Psoas muscle (tissue), 8 donors: ENCODE data around the gene GAS2. TPM values are rescaled to one million over a fixed set of nuclear protein-coding genes. Genes with fewer than 3 reads are reported as not detected.

Experiments
- ATAC-seq, 4 donors: fragments of 200-7000 bp; cut with Tn5 transposase; one replicate each; pipeline ENCODE4 v1.9.1; 2020; ENCODE audit warnings: moderate library complexity in 3 of 4, mild to moderate bottlenecking in 2 of 4
- DNase-seq, 2 donors: peaks; one replicate each; pipeline ENCODE4 v3.0.0-alpha.2; 2020
- H3K27ac ChIP-seq: fragments of 200-600 bp; one replicate; pipeline ENCODE4 v1.8.0; 2022
- H3K27me3 ChIP-seq, 3 donors: fragments of 200-600 bp in 1 of 3; one replicate each; pipeline versions ENCODE4 v1.6.1 to v1.8.0; 2013 to 2022; ENCODE audit warnings: low read length in 2 of 3, mild to moderate bottlenecking in 2 of 3, moderate library complexity in 1 of 3; ENCODE audit not compliant: insufficient read depth in 3 of 3
- H3K36me3 ChIP-seq, 2 donors: fragments of 200-600 bp in 1 of 2; one replicate each; pipeline versions ENCODE4 v1.6.1 to v1.8.0; 2013 to 2022; ENCODE audit warnings: low read depth in 1 of 2, mild to moderate bottlenecking in 1 of 2, moderate library complexity in 1 of 2; ENCODE audit not compliant: insufficient read depth in 1 of 2
- H3K4me1 ChIP-seq: fragments of 200-600 bp; one replicate; pipeline ENCODE4 v1.8.0; 2022
- H3K4me3 ChIP-seq: fragments of 200-600 bp; one replicate; pipeline ENCODE4 v1.8.0; 2022; ENCODE audit warnings: mild to moderate bottlenecking
- H3K9me3 ChIP-seq: fragments of 200-600 bp; one replicate; pipeline ENCODE4 v1.8.0; 2022
- CTCF ChIP-seq: fragments of 200-600 bp; IDR thresholded peaks from one replicate; pipeline ENCODE4 v1.8.0; 2022; ENCODE audit warnings: antibody characterized with exemption
- WGBS, 3 donors: extraction: QIAGEN DNeasy Blood & Tissue Kit; methylation state at CpG; one replicate each; pipeline versions ENCODE4 v1.1.6 to v1.1.7; 2013; 5-methylcytosine and 5-hydroxymethylcytosine counted together
- intact Hi-C, 2 donors: fragments of 100-400 bp; cut with DNase I; formaldehyde crosslinking; loops; one replicate each; pipeline versions ENCODE4 v1.11.0 to v1.14.2; 2022
- polyA plus RNA-seq, 3 donors: library from polyadenylated mRNA; stranded (reverse); fragments of 200-250 nt; gene quantifications; one replicate each; pipeline ENCODE4 v1.2.3, GENCODE V29; 2013
- total RNA-seq, 4 donors: library from RNA; stranded (reverse); fragmentation: NEBNext Ultra II Directional in 2 of 4; extraction: Animal tissue kit (Norgen Biotek cat#: 25700) in 2 of 4; gene quantifications; one replicate each; pipeline versions ENCODE4 v1.2.1 to v1.2.4, GENCODE V29; 2021 to 2023
- donor health status: healthy with polysubstance abuse.
- donor health status: DM: no; HTN: no; CAD: no; lungs with moderate emphysema.
- donor health status: Bipolar disorder and iron deficiency.
- donor health status: healthy.
- donor health status: DM: yes; HTN: yes; CAD: no.
- donor health status: DM: no; HTN: no; CAD: no.
- donor health status: DM: no; HTN: no; CAD: no.
- donor health status: DM: yes; HTN: yes; CAD: no.

GAS2 gene
- total and polyA plus RNA-seq, 7 donors: 0.51 to 4.6 (median 2.8) TPM

GRCh38 chr11:22851477-22851876 lies 185.1 kb downstream of the GAS2 start:
- intact Hi-C loops: no loop called here

DNA sequence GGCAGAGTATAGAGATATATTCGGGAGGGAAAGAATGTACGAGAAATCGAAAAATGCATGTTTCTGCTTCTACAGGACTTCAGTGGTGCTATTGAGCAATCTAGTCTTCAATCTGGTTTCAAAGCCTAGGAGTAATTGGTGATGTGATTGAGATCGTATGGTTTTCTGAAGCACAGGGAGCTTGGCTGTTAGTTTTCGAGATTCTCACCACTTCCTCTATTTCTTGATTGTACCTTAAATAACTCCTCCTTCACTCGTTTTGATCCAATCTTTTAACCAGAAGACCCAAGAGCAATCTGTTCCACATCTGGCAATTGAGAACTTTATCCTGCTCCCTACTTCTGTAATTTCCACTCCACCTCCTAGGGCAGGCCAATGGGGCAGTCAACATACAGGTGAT lies 193.3 kb downstream of the GAS2 start:
- WGBS, 3 donors: 86 to 93% (median 90%) methylated on average over 6 of the region's 6 CpGs
- intact Hi-C loops: no loop called here
- no peak for ATAC-seq
- Histone ChIP-seq H3K4me1 (no peaks in the 10 kb centered on the region), H3K27ac (no peak overlapping the region), H3K9me3 (peaks cover 4% of the 10 kb centered on the region), H3K27me3 (no peaks in the 10 kb centered on the region), H3K4me3 (no peak overlapping the region), H3K36me3 (no peaks in the 10 kb centered on the region)
- no peak for DNase-seq
- TF ChIP-seq CTCF: no peak

More at GRCh38 chr11:22851477-22851876, 185.1 kb downstream of the GAS2 start:
- no peak for DNase-seq
- no peak for TF ChIP-seq CTCF
- Histone ChIP-seq H3K36me3 (no peaks in the 10 kb centered on the region), H3K4me3 (no peak overlapping the region), H3K4me1 (no peaks in the 10 kb centered on the region), H3K27ac (no peak overlapping the region), H3K27me3 (no peaks in the 10 kb centered on the region), H3K9me3 (peaks cover 4% of the 10 kb centered on the region)
- ATAC-seq: no peak

DNA sequence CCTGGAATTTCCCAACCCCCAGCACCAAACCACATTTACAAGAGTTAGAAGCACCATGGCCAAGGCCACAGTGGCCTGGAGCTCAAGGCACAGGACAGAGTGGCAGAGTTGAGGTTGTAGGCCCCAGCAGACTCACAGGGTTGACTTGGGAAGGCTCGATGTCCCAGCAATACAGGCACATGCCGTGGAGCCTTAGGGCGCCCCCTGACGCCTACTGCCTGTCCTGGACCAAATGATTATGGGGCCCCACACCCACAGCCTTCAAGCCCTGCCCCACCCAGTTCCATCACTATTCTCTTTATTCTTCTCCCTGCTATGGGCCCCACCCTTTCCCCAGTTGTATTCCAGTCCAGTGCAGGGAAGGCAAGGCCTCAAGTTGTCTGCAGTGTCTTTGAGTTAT lies 193.8 kb downstream of the GAS2 start, which contains the start of gene CCDC179:
Gene CCDC179, minus strand, starts transcription at position 234 of the 400 bp plus-strand sequence. Its CDS starts 53 bp downstream, at position 181.
- 91 to 100% (median 92%) methylated on average over 4 of the region's 4 CpGs for WGBS, 3 donors
- Histone ChIP-seq H3K9me3 (peaks cover 4% of the 10 kb centered on the region), H3K27ac (no peak within 1 kb of the TSS), H3K4me3 (no peak within 1 kb of the TSS), H3K27me3 (no peaks in the 10 kb centered on the region), H3K36me3 (no peaks in the 10 kb centered on the region), H3K4me1 (no peaks in the 10 kb centered on the region)
- DNase-seq (no peak), ATAC-seq (no peak)
- intact Hi-C loops: no loop called here
- TF ChIP-seq CTCF: no peak

Other genes with a start within 250 kb of the GAS2 start
- gene FANCF, start 40.8 kb upstream of the GAS2 start, total RNA-seq: 1 to 10 TPM; 1.4 to 2.2 (median 1.7) TPM
- gene FANCF, start 40.8 kb upstream of the GAS2 start, polyA plus RNA-seq: 1 to 10 TPM; 1.3 to 5.1 (median 2.4) TPM
- gene SVIP, start 163.2 kb downstream of the GAS2 start, total RNA-seq: 10 to 100 TPM; 18.0 to 29.1 (median 20.9) TPM
- 10 to 100 TPM in 1 of 3 donors, 1 to 10 TPM in 2; 3.9 to 11.9 (median 8.9) TPM for gene SVIP, start 163.2 kb downstream of the GAS2 start, polyA plus RNA-seq
- not detected for gene CCDC179, start 193.9 kb downstream of the GAS2 start, total RNA-seq
- gene CCDC179, start 193.9 kb downstream of the GAS2 start, polyA plus RNA-seq: not detected